Adipocyte (in vitro differentiated cells): ENCODE results near the gene GEMIN4.
"Not testable (repeated sequence)": the region's sequence is repeated elsewhere in the genome, so short reads cannot be mapped to it uniquely, and the experiment has no call there.

Experiments used
- DNase-seq: peaks from one replicate; pipeline ENCODE4 v3.0.0-alpha.2; 2015; ENCODE audit warnings: low read depth
- H3K27me3 ChIP-seq: replicated peaks from 2 replicates; pipeline ENCODE4 v1.7.0; 2013; ENCODE audit warnings: mild to moderate bottlenecking, low read length, moderate library complexity; ENCODE audit not compliant: control insufficient read depth, insufficient read depth
- H3K36me3 ChIP-seq: 2 replicates; pipeline ENCODE4 v1.7.0; 2013; ENCODE audit warnings: low read length, mild to moderate bottlenecking, moderate library complexity; ENCODE audit not compliant: control insufficient read depth, insufficient read depth, severe bottlenecking
- H3K4me1 ChIP-seq: 2 replicates; pipeline ENCODE4 v1.7.0; 2013; ENCODE audit warnings: mild to moderate bottlenecking, low read length, moderate library complexity; ENCODE audit not compliant: control insufficient read depth, insufficient read depth
- H3K4me3 ChIP-seq: 2 replicates; pipeline ENCODE4 v1.7.0; 2013; ENCODE audit warnings: mild to moderate bottlenecking, low read length, moderate library complexity
- H3K9ac ChIP-seq: 2 replicates; pipeline ENCODE4 v1.7.0; 2013; ENCODE audit warnings: mild to moderate bottlenecking, low read length, moderate library complexity
- H3K9me3 ChIP-seq: 2 replicates; pipeline ENCODE4 v1.7.0; 2013; ENCODE audit warnings: mild to moderate bottlenecking, low read length, moderate library complexity; ENCODE audit not compliant: control insufficient read depth

Gene GEMIN4

DNA sequence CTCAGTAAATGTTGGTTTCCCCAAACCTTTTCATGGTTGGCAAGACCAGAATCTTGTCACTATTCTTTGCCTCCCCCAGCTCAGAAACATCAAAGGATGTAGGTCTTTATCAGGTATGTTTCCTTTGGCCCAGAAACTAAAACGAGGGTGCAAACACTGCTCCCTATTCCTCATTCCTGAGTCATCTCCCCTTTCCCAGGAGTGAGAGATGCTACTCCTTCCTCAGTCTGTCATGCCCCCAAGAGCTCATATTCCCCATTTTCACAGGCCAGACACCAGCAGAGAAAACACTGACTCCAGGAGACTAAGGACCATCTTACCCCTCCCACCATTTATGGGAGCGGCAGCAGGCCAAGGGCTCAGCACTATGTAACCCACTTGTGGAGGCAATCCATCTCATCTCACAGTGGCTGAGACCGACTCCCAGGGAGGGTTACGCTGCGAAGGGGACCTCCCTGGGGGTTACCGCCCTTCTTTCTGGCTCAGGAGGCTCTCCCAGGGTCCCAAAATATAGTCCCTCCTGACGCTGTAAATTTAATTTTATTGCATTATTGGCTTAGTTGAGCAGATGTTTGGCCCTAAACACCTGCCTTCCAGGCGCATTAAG lies 1.5 kb downstream of the GEMIN4 start:
- H3K9me3 ChIP-seq = no peaks in the 10 kb centered on the region
- H3K36me3 ChIP-seq = peaks cover 27% of the 10 kb centered on the region
- H3K4me1 ChIP-seq = peaks cover 17% of the 10 kb centered on the region
- DNase-seq = no peak
- H3K4me3 ChIP-seq = peak overlapping the region; percentile 91
- H3K9ac ChIP-seq = peak overlapping the region; percentile 85
- H3K27me3 ChIP-seq = no peaks in the 10 kb centered on the region

DNA sequence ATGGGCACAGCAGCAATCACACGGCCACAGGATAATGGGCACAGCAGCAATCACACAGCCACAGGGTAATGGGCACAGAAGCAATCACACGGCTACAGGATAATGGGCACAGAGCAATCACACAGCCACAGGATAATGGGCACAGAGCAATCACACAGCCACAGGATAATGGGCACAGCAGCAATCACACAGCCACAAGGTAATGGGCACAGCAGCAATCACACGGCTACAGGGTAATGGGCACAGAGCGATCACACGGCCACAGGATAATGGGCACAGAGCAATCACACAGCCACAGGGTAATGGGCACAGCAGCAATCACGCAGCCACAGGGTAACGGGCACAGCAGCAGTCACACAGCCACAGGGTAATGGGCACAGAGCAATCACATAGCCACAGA lies 2.7 kb downstream of the GEMIN4 start:
- not testable (repeated sequence) for H3K9me3 ChIP-seq, H3K27me3 ChIP-seq, H3K4me3 ChIP-seq, DNase-seq, H3K9ac ChIP-seq
- peaks cover 17% of the 10 kb centered on the region for H3K4me1 ChIP-seq
- peaks cover 38% of the 10 kb centered on the region for H3K36me3 ChIP-seq

DNA sequence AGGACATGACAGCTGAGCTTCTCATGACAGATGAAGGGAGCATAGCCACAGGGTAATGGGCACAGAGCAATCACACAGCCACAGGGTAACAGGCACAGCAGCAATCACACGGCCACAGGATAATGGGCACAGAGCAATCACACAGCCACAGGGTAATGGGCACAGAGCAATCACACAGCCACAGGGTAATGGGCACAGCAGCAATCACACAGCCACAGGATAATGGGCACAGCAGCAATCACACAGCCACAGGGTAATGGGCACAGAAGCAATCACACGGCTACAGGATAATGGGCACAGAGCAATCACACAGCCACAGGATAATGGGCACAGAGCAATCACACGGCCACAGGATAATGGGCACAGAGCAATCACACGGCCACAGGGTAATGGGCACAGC lies 3.5 kb downstream of the GEMIN4 start:
- not testable (repeated sequence) for H3K27me3 ChIP-seq, H3K4me3 ChIP-seq, H3K9me3 ChIP-seq, H3K9ac ChIP-seq, DNase-seq
- Histone ChIP-seq H3K4me1 (peaks cover 17% of the 10 kb centered on the region), H3K36me3 (peaks cover 46% of the 10 kb centered on the region)

DNA sequence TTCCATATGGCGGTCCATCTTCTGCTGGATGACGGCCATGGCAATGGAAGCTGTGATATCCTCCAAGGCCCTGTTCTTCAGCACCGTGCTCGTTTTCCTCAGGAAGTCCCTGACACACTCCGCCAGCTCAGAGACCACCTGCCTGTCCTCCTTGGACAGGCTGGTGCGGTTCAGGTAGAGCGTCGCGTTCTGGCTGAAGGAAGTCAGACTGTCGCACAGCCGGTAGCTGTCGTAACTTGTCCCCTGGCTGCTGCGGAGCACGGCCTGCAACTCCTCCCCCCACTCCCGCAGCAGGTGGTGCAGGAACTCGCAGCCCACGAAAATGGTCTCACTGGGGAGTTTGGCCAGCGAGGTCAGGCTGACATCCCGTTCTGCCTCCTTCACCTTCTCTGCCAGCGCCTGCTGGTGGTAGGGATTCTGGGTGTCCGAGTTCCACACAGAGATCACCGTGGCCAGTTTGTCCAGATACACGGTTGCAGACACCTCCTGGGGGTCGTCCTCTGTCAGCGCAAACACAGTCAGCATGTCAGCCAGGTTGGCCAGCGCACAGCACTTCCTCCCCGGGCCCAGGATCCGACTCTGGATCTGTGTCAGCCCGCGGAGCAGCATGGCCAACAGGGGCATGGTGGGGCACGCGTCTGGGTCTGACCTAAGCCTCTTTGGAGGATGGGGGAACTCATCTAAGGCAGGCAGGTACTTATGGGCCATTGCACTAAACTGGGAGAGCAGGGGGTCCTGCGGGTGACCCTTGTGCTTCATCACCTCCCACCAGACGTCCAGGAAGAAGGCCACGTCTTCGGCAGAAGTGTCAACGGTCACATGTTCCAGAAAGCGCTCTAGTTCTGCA lies 5.1 kb downstream of the GEMIN4 start:
- no peak for DNase-seq
- Histone ChIP-seq H3K27me3 (no peaks in the 10 kb centered on the region), H3K4me3 (no peak overlapping the region), H3K36me3 (peaks cover 56% of the 10 kb centered on the region), H3K9ac (no peak overlapping the region), H3K4me1 (peaks cover 12% of the 10 kb centered on the region), H3K9me3 (no peaks in the 10 kb centered on the region)

DNA sequence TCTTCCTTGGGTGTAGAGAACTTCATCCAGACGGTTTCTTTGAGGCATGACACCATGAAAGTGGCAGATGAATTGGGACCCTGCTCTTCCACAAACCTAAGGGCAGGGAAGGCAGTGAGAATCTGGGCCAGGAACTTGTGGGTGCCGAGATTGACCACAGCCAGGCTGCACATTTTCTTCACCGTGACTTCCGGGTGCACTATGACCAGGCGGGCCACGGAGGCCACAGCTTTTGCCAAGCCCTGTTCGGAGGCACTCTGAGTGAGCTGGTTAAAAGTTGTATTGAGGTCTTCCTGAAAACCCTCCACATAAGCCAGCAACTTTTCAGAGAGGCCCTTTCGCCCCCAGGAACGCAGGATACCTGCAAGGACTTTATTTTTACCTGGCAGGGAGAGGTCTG lies 5.9 kb downstream of the GEMIN4 start:
- Histone ChIP-seq H3K9ac (no peak overlapping the region), H3K9me3 (no peaks in the 10 kb centered on the region), H3K27me3 (no peaks in the 10 kb centered on the region), H3K4me3 (no peak overlapping the region), H3K4me1 (peaks cover 8% of the 10 kb centered on the region), H3K36me3 (peaks cover 64% of the 10 kb centered on the region)
- no peak for DNase-seq

DNA sequence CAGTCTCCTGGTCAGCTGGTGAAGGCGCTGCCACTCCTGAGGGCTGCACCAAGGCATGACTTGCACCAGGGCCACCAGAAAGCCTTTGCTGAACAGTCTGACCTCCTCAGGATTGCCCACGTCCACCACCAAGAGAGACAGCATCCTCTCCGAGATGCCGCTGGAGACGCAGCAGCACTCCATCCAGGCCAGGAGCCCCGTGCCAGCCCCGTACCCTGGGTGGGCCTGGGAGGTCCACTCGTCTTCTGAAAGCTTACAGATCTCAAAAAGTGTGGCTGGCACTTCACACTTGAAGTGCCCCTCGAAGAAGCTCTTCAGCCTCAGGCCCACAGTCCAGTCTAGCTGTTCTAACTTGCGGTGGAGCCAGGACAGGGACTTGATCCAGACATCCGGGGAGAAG lies 6.7 kb downstream of the GEMIN4 start:
- peaks cover 70% of the 10 kb centered on the region for H3K36me3 ChIP-seq
- no peak for DNase-seq
- H3K4me3 ChIP-seq = no peak overlapping the region
- no peaks in the 10 kb centered on the region for H3K9me3 ChIP-seq
- H3K4me1 ChIP-seq = peaks cover 3% of the 10 kb centered on the region
- no peaks in the 10 kb centered on the region for H3K27me3 ChIP-seq
- no peak overlapping the region for H3K9ac ChIP-seq

DNA sequence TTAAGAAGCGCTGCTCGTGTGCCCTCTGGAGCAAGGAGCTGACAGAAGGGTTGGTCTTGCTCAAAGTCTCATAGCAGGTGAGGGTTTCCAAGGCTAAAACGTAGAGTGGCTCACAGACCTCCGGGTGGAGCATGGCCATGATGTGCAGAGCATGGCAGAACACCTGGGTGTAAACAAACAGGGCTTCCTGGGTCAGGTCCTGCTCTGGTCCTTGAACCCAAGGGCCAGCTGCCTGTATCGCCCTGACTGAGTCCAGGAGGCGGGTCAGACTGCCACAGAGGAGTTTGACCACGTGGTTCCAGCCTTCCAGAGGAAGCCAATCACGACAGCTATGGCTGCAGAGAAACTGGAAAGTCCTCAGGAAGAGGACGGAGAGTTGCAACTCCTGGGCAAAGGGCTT lies 7.1 kb downstream of the GEMIN4 start:
- H3K4me3 ChIP-seq = no peak overlapping the region
- H3K4me1 ChIP-seq = peaks cover 6% of the 10 kb centered on the region
- H3K9me3 ChIP-seq = no peaks in the 10 kb centered on the region
- H3K27me3 ChIP-seq = no peaks in the 10 kb centered on the region
- no peak for DNase-seq
- H3K36me3 ChIP-seq = peaks cover 75% of the 10 kb centered on the region
- H3K9ac ChIP-seq = no peak overlapping the region

DNA sequence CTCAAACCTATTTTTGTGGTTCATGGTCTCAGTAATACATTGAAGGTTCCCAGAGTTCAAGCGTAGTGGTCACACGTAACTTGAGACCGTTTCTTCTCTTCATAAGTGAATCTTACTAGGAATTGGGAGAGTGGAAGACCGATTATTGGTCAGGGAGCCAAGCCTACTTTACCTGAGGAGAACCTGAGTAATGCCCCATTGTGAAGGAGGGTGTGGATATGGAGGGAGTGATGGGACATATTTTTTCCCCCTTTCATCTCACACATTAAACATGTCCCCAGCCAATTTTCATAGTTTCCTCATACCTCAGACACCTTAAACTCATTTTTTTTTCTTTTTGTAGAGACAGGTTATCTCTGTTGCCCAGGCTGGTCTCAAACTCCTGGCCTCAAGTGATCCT lies 8.9 kb downstream of the GEMIN4 start:
- Histone ChIP-seq H3K36me3 (peaks cover 84% of the 10 kb centered on the region), H3K9ac (no peak overlapping the region), H3K9me3 (no peaks in the 10 kb centered on the region), H3K27me3 (no peaks in the 10 kb centered on the region), H3K4me3 (no peak overlapping the region), H3K4me1 (peaks cover 6% of the 10 kb centered on the region)
- no peak for DNase-seq

- H3K4me3 ChIP-seq = no peak overlapping the region
- peaks cover 6% of the 10 kb centered on the region for H3K4me1 ChIP-seq
- peaks cover 79% of the 10 kb centered on the region for H3K36me3 ChIP-seq
- H3K9me3 ChIP-seq = no peaks in the 10 kb centered on the region
- no peak for DNase-seq
- no peaks in the 10 kb centered on the region for H3K27me3 ChIP-seq
- no peak overlapping the region for H3K9ac ChIP-seq
These were observed 9.8 kb downstream of the GEMIN4 start for GRCh38 chr17:742147-742793.

- H3K36me3 ChIP-seq = peaks cover 60% of the 10 kb centered on the region
These were observed 11.6 kb downstream of the GEMIN4 start for GRCh38 chr17:740240-741017.

DNA sequence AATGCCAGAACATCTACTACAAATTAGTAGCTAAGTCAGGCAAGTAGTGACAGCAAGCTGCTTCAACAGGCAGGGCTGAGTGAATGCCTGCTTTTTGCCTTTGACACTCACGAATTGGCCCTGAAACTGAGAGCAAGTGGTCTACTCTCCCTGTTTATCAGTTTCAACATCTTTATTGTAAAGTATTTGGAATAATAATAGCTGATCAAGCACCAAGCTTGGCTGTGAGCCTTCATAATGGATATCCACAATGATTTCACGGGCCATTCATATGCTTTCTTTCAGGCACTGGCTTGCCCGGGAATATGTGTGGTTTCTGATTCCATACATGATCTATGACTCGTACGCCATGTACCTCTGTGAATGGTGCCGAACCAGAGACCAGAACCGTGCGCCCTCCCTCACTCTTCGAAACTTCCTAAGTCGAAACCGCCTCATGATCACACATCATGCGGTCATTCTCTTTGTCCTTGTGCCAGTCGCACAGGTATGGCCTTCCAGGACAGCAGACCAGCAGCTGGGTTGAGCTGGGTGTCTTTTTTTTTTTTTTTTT lies 14.4 kb downstream of the GEMIN4 start:
- H3K36me3 ChIP-seq = peaks cover 39% of the 10 kb centered on the region
- no peak for DNase-seq
- H3K4me3 ChIP-seq = no peak overlapping the region
- H3K4me1 ChIP-seq = peaks cover 13% of the 10 kb centered on the region
- no peaks in the 10 kb centered on the region for H3K9me3 ChIP-seq
- no peak overlapping the region for H3K9ac ChIP-seq
- H3K27me3 ChIP-seq = no peaks in the 10 kb centered on the region

More at GRCh38 chr17:740240-741017, 11.6 kb downstream of the GEMIN4 start:
- Histone ChIP-seq H3K27me3 (no peaks in the 10 kb centered on the region), H3K9ac (no peak overlapping the region), H3K9me3 (no peaks in the 10 kb centered on the region), H3K4me1 (peaks cover 6% of the 10 kb centered on the region), H3K4me3 (no peak overlapping the region)
- DNase-seq = no peak
